IMR-90 (cell line): ENCODE data around the gene RPL10.

Source experiments
- CTCF ChIP-seq: conservative IDR thresholded peaks from 2 replicates; pipeline ENCODE4 v1.5.1; 2012; ENCODE audit warnings: mild to moderate bottlenecking, low read depth, low read length, improper control_type of control experiment
- MXI1 ChIP-seq: IDR thresholded peaks from 2 replicates; pipeline ENCODE4 v1.6.1; 2012; ENCODE audit warnings: low read depth, mild to moderate bottlenecking, low read length, moderate library complexity, borderline replicate concordance
- POLR2A ChIP-seq: IDR thresholded peaks from 2 replicates; pipeline ENCODE4 v1.6.1; 2012; ENCODE audit warnings: mild to moderate bottlenecking, low read depth, low read length
- RAD21 ChIP-seq: IDR thresholded peaks from 2 replicates; pipeline ENCODE4 v1.6.1; 2012; ENCODE audit warnings: low read length, improper control_type of control experiment

- TF ChIP-seq POLR2A (no peak), RAD21 (no peak), MXI1 (no peak), CTCF (no peak)
Observed at GRCh38 chrX:154351183-154352011, 46.8 kb upstream of the RPL10 start.
